ENCODE results near the gene HP. TPM values are rescaled to one million over a fixed set of nuclear protein-coding genes. Genes with fewer than 3 reads are reported as not detected.
"Not testable (repeated sequence)": the region's sequence is repeated elsewhere in the genome, so short reads cannot be mapped to it uniquely, and the experiment has no call there.

Gene HP
- not detected for total RNA-seq

GRCh38 chr16:72054254-72054847 is at the start of gene HP:
HP (plus strand) TSS chr16:72054505; CDS start chr16:72054653, 148 bp downstream.
- CTCF ChIA-PET; H3K36me3 Mint-ChIP-seq (ENCODE audit: low read depth); H3K27ac Mint-ChIP-seq; ATAC-seq; POLR2A ChIA-PET; DNase-seq; H3K4me1 Mint-ChIP-seq (ENCODE audit: low read depth); H3K27me3 Mint-ChIP-seq (ENCODE audit: low read depth); H3K9me3 Mint-ChIP-seq (ENCODE audit: insufficient read depth); H3K4me3 Mint-ChIP-seq: not testable (repeated sequence)

GRCh38 chr16:72008065-72008423 is 46.3 kb upstream of the HP start:
- H3K9me3 Mint-ChIP-seq (ENCODE audit: insufficient read depth); POLR2A ChIA-PET; H3K27me3 Mint-ChIP-seq (ENCODE audit: low read depth); DNase-seq; H3K36me3 Mint-ChIP-seq (ENCODE audit: low read depth); ATAC-seq; CTCF ChIA-PET: not testable (repeated sequence)
- H3K4me1 Mint-ChIP-seq (ENCODE audit: low read depth), result peaks cover 32% of the 10 kb centered on the region
- H3K27ac Mint-ChIP-seq, result peak overlapping the region; percentile 94
- H3K4me3 Mint-ChIP-seq, result peak overlapping the region; percentile 94

- peak within 1 kb of the TSS; percentile 94 for H3K27ac Mint-ChIP-seq
- peak; percentile 99 for DNase-seq
- H3K4me3 Mint-ChIP-seq, result peak within 1 kb of the TSS; percentile 94
- H3K4me1 Mint-ChIP-seq (ENCODE audit: low read depth), result peaks cover 37% of the 10 kb centered on the region
- CTCF ChIA-PET, result interaction anchor here (1.0 kb wide), 1 partner anchor 126 kb away, joined by 3 read pairs; no protein-coding TSS in a partner anchor
- POLR2A ChIA-PET, result no interaction called here
- H3K36me3 Mint-ChIP-seq (ENCODE audit: low read depth), result peaks cover 2% of the 10 kb centered on the region
- peaks cover 4% of the 10 kb centered on the region for H3K27me3 Mint-ChIP-seq (ENCODE audit: low read depth)
- no peaks in the 10 kb centered on the region for H3K9me3 Mint-ChIP-seq (ENCODE audit: insufficient read depth)
- peak; percentile 100 for ATAC-seq
Observed at GRCh38 chr16:72008424-72009216, 45.7 kb upstream of the HP start, which contains the start of gene DHODH. DHODH (plus strand) TSS chr16:72008744; CDS start chr16:72008765, 21 bp downstream.

GRCh38 chr16:72009779-72010178 is 44.5 kb upstream of the HP start:
- Mint-ChIP-seq H3K4me1 (ENCODE audit: low read depth) (peaks cover 38% of the 10 kb centered on the region), H3K9me3 (ENCODE audit: insufficient read depth) (no peaks in the 10 kb centered on the region), H3K27me3 (ENCODE audit: low read depth) (peaks cover 4% of the 10 kb centered on the region), H3K27ac (peak overlapping the region; percentile 43), H3K4me3 (peak overlapping the region; percentile 59), H3K36me3 (ENCODE audit: low read depth) (peaks cover 7% of the 10 kb centered on the region)
- CTCF ChIA-PET, result no interaction called here
- no peak for ATAC-seq
- DNase-seq, result no peak
- POLR2A ChIA-PET, result no interaction called here

- POLR2A ChIA-PET, result no interaction called here
- Mint-ChIP-seq H3K27ac (peak overlapping the region; percentile 10), H3K27me3 (ENCODE audit: low read depth) (no peaks in the 10 kb centered on the region), H3K4me3 (no peak overlapping the region), H3K36me3 (ENCODE audit: low read depth) (peaks cover 10% of the 10 kb centered on the region), H3K9me3 (ENCODE audit: insufficient read depth) (no peaks in the 10 kb centered on the region), H3K4me1 (ENCODE audit: low read depth) (peaks cover 35% of the 10 kb centered on the region)
- DNase-seq (no peak), ATAC-seq (no peak)
- CTCF ChIA-PET, result interaction anchor here (0.6 kb wide), 1 partner anchor 638 kb away, joined by 3 read pairs; no protein-coding TSS in a partner anchor
Observed at GRCh38 chr16:72012607-72013006, 41.7 kb upstream of the HP start.

- H3K36me3 Mint-ChIP-seq (ENCODE audit: low read depth), result peaks cover 12% of the 10 kb centered on the region
- ChIA-PET POLR2A (no interaction called here), CTCF (no interaction called here)
- H3K27ac Mint-ChIP-seq, result peak overlapping the region; percentile 25
- ATAC-seq, result no peak
- no peaks in the 10 kb centered on the region for H3K27me3 Mint-ChIP-seq (ENCODE audit: low read depth)
- no peak overlapping the region for H3K4me3 Mint-ChIP-seq
- peaks cover 33% of the 10 kb centered on the region for H3K4me1 Mint-ChIP-seq (ENCODE audit: low read depth)
- no peaks in the 10 kb centered on the region for H3K9me3 Mint-ChIP-seq (ENCODE audit: insufficient read depth)
- DNase-seq, result no peak
Observed at GRCh38 chr16:72013389-72013788, 40.9 kb upstream of the HP start.

- Mint-ChIP-seq H3K27me3 (ENCODE audit: low read depth) (no peaks in the 10 kb centered on the region), H3K36me3 (ENCODE audit: low read depth) (peaks cover 14% of the 10 kb centered on the region), H3K4me3 (no peak overlapping the region), H3K4me1 (ENCODE audit: low read depth) (peaks cover 31% of the 10 kb centered on the region), H3K9me3 (ENCODE audit: insufficient read depth) (no peaks in the 10 kb centered on the region), H3K27ac (no peak overlapping the region)
- CTCF ChIA-PET, result no interaction called here
- POLR2A ChIA-PET, result no interaction called here
- DNase-seq (no peak), ATAC-seq (no peak)
Observed at GRCh38 chr16:72013888-72014581, 40.3 kb upstream of the HP start.

- H3K27ac Mint-ChIP-seq, result no peak overlapping the region
- CTCF ChIA-PET, result no interaction called here
- peaks cover 30% of the 10 kb centered on the region for H3K4me1 Mint-ChIP-seq (ENCODE audit: low read depth)
- no peaks in the 10 kb centered on the region for H3K27me3 Mint-ChIP-seq (ENCODE audit: low read depth)
- POLR2A ChIA-PET, result no interaction called here
- ATAC-seq, result no peak
- no peak overlapping the region for H3K4me3 Mint-ChIP-seq
- DNase-seq, result no peak
- H3K9me3 Mint-ChIP-seq (ENCODE audit: insufficient read depth), result no peaks in the 10 kb centered on the region
- peaks cover 18% of the 10 kb centered on the region for H3K36me3 Mint-ChIP-seq (ENCODE audit: low read depth)
Observed at GRCh38 chr16:72014675-72015074, 39.6 kb upstream of the HP start.

- DNase-seq, result no peak
- no peaks in the 10 kb centered on the region for H3K9me3 Mint-ChIP-seq (ENCODE audit: insufficient read depth)
- H3K36me3 Mint-ChIP-seq (ENCODE audit: low read depth), result peaks cover 18% of the 10 kb centered on the region
- H3K27ac Mint-ChIP-seq, result no peak overlapping the region
- ChIA-PET POLR2A (no interaction called here), CTCF (no interaction called here)
- H3K4me1 Mint-ChIP-seq (ENCODE audit: low read depth), result peaks cover 25% of the 10 kb centered on the region
- no peaks in the 10 kb centered on the region for H3K27me3 Mint-ChIP-seq (ENCODE audit: low read depth)
- no peak for ATAC-seq
- H3K4me3 Mint-ChIP-seq, result no peak overlapping the region
Observed at GRCh38 chr16:72015124-72015523, 39.2 kb upstream of the HP start.

- CTCF ChIA-PET, result no interaction called here
- no peaks in the 10 kb centered on the region for H3K27me3 Mint-ChIP-seq (ENCODE audit: low read depth)
Observed at GRCh38 chr16:72018470-72018869, 35.8 kb upstream of the HP start.

GRCh38 chr16:72021043-72021442 is 33.3 kb upstream of the HP start:
- CTCF ChIA-PET, result no interaction called here
- no peaks in the 10 kb centered on the region for H3K9me3 Mint-ChIP-seq (ENCODE audit: insufficient read depth)
- DNase-seq (no peak), ATAC-seq (no peak)
- H3K27me3 Mint-ChIP-seq (ENCODE audit: low read depth), result no peaks in the 10 kb centered on the region
- peaks cover 33% of the 10 kb centered on the region for H3K36me3 Mint-ChIP-seq (ENCODE audit: low read depth)
- no peaks in the 10 kb centered on the region for H3K4me1 Mint-ChIP-seq (ENCODE audit: low read depth)
- no peak overlapping the region for H3K27ac Mint-ChIP-seq
- no peak overlapping the region for H3K4me3 Mint-ChIP-seq
- POLR2A ChIA-PET, result no interaction called here

More at GRCh38 chr16:72018470-72018869, 35.8 kb upstream of the HP start:
- POLR2A ChIA-PET, result interaction anchor here (0.5 kb wide), 1 partner anchor 12 kb away, joined by 4 read pairs; no protein-coding TSS in a partner anchor
- ATAC-seq (no peak), DNase-seq (no peak)
- Mint-ChIP-seq H3K27ac (no peak overlapping the region), H3K4me1 (ENCODE audit: low read depth) (peaks cover 3% of the 10 kb centered on the region), H3K9me3 (ENCODE audit: insufficient read depth) (no peaks in the 10 kb centered on the region), H3K36me3 (ENCODE audit: low read depth) (peaks cover 26% of the 10 kb centered on the region), H3K4me3 (no peak overlapping the region)

GRCh38 chr16:72022127-72022526 is 32.2 kb upstream of the HP start:
- H3K27me3 Mint-ChIP-seq (ENCODE audit: low read depth), result no peaks in the 10 kb centered on the region
- no peak for ATAC-seq
- no peak for DNase-seq
- H3K4me1 Mint-ChIP-seq (ENCODE audit: low read depth), result no peaks in the 10 kb centered on the region
- H3K36me3 Mint-ChIP-seq (ENCODE audit: low read depth), result peaks cover 33% of the 10 kb centered on the region
- H3K4me3 Mint-ChIP-seq, result no peak overlapping the region
- no peaks in the 10 kb centered on the region for H3K9me3 Mint-ChIP-seq (ENCODE audit: insufficient read depth)
- ChIA-PET POLR2A (no interaction called here), CTCF (no interaction called here)
- no peak overlapping the region for H3K27ac Mint-ChIP-seq

All from activated CD8-positive, alpha-beta T cell treated with anti-CD3 and anti-CD28 coated beads, Interleukin-2, amount 10 ng/mL, durations not matched to agents 7 days and 5 days (primary cell).